ENCODE data around the gene BGLAP.

GRCh38 chr1:156203331-156203730 is 38.7 kb upstream of the BGLAP start:
- no peak for TF ChIP-seq POU6F1 (CRISPR knock-in tag; IDR thresholded peaks at IDR 0.05; ENCODE audit: borderline replicate concordance, low read depth)
- no peak for TF ChIP-seq GLIS3 (CRISPR knock-in tag; IDR thresholded peaks at IDR 0.05)
- no peak for TF ChIP-seq ZFP30 (CRISPR knock-in tag; IDR thresholded peaks at IDR 0.05)
- TF ChIP-seq ZFP3 (CRISPR knock-in tag; IDR thresholded peaks at IDR 0.05) = no peak
- no peak for TF ChIP-seq CSDC2 (CRISPR knock-in tag; IDR thresholded peaks at IDR 0.05)

Data from SK-N-SH treated with all-trans-retinoic acid at 6 μM for 48 hours (cell line).